ENCODE results near the gene SNRNP35.

DNA sequence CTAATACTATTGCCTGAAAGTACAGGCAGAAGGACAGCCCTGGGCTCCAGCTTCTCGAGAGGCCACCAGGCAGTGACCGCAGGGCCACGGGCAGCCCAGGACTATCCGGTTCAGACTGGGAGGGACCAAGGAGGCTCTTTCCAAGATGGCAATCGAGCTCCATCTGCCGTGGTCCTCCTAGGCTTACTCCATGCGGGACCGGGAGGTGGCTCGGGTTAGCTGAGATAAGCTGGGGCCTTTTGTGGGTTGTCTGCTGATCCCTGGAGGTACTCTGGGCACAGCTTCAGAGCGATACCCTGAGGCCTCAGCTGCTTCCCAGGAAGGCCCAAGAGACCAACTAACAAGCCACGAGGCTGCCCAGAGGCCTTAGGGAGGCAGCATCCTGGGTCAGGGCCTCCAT lies 33.1 kb downstream of the SNRNP35 start:
- TF ChIP-seq, protein P1, sequence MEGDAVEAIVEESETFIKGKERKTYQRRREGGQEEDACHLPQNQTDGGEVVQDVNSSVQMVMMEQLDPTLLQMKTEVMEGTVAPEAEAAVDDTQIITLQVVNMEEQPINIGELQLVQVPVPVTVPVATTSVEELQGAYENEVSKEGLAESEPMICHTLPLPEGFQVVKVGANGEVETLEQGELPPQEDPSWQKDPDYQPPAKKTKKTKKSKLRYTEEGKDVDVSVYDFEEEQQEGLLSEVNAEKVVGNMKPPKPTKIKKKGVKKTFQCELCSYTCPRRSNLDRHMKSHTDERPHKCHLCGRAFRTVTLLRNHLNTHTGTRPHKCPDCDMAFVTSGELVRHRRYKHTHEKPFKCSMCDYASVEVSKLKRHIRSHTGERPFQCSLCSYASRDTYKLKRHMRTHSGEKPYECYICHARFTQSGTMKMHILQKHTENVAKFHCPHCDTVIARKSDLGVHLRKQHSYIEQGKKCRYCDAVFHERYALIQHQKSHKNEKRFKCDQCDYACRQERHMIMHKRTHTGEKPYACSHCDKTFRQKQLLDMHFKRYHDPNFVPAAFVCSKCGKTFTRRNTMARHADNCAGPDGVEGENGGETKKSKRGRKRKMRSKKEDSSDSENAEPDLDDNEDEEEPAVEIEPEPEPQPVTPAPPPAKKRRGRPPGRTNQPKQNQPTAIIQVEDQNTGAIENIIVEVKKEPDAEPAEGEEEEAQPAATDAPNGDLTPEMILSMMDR (IDR thresholded peaks at IDR 0.05 in 8 of 11, conservative IDR thresholded peaks at IDR 0.05 in 3 of 11), result no peak
- no peak for TF ChIP-seq POLR2A (IDR thresholded peaks at IDR 0.05)

Measured in spleen (tissue), 7 donors.